ENCODE data around the gene HILPDA. TPM values are rescaled to one million over a fixed set of nuclear protein-coding genes. Genes with fewer than 3 reads are reported as not detected.

HILPDA gene
- total and polyA plus RNA-seq, 2 experiments from 2014 or later: 18.5 to 26.6 TPM

Small RNA genes lying within 50 kb of the gene (small RNA-seq; reads per million reads assigned to genes)
- gene AC010655.1 (ENCODE audit: low read depth, low replicate concordance) (not detected), gene AC010655.2 (ENCODE audit: low read depth, low replicate concordance) (not detected), gene RF00017 (ENCODE audit: low read depth, low replicate concordance) (not detected), gene RNU7-54P (ENCODE audit: low read depth, low replicate concordance) (not detected)

Other genes with a start within 250 kb of the HILPDA start
- gene LEP, start 214.6 kb upstream of the HILPDA start, total RNA-seq (2014; rRNA removed; shearing (Covaris generic)): 0.22 TPM in 1 of 2 replicates, not detected in the other
- gene LEP, start 214.6 kb upstream of the HILPDA start, polyA plus RNA-seq (2016; fragmentation: Nextera tagmentation; extraction: Ambion mirVana): 0.09 and 0.11 TPM in 2 replicates
- 11.3 and 18.9 TPM in 2 replicates for gene RBM28, start 112.0 kb upstream of the HILPDA start, total RNA-seq (2014; rRNA removed; shearing (Covaris generic))
- gene RBM28, start 112.0 kb upstream of the HILPDA start, polyA plus RNA-seq (2016; fragmentation: Nextera tagmentation; extraction: Ambion mirVana): 25.7 and 29.1 TPM in 2 replicates
- not detected in 2 replicates for gene PRRT4, start 94.2 kb upstream of the HILPDA start, total RNA-seq (2014; rRNA removed; shearing (Covaris generic))
- not detected in 2 replicates for gene PRRT4, start 94.2 kb upstream of the HILPDA start, polyA plus RNA-seq (2016; fragmentation: Nextera tagmentation; extraction: Ambion mirVana)
- 97.3 and 104 TPM in 2 replicates for gene IMPDH1, start 45.9 kb upstream of the HILPDA start, total RNA-seq (2014; rRNA removed; shearing (Covaris generic))
- 89.9 and 93.6 TPM in 2 replicates for gene IMPDH1, start 45.9 kb upstream of the HILPDA start, polyA plus RNA-seq (2016; fragmentation: Nextera tagmentation; extraction: Ambion mirVana)
- gene METTL2B, start 20.9 kb downstream of the HILPDA start, total RNA-seq (2014; rRNA removed; shearing (Covaris generic)): 36.5 and 42.5 TPM in 2 replicates
- gene METTL2B, start 20.9 kb downstream of the HILPDA start, polyA plus RNA-seq (2016; fragmentation: Nextera tagmentation; extraction: Ambion mirVana): 19.2 and 19.9 TPM in 2 replicates
- gene GARIN1A, start 216.4 kb downstream of the HILPDA start, total RNA-seq (2014; rRNA removed; shearing (Covaris generic)): 0.43 and 0.89 TPM in 2 replicates
- 0.28 and 0.42 TPM in 2 replicates for gene GARIN1A, start 216.4 kb downstream of the HILPDA start, polyA plus RNA-seq (2016; fragmentation: Nextera tagmentation; extraction: Ambion mirVana)